ENCODE data around the gene AXIN1. TPM values are rescaled to one million over a fixed set of nuclear protein-coding genes. Genes with fewer than 3 reads are reported as not detected.
"Not testable (repeated sequence)": the region's sequence is repeated elsewhere in the genome, so short reads cannot be mapped to it uniquely, and the experiment has no call there.

The AXIN1 gene
- total RNA-seq, 1 donor from 2014 or later = 27.9 TPM

DNA sequence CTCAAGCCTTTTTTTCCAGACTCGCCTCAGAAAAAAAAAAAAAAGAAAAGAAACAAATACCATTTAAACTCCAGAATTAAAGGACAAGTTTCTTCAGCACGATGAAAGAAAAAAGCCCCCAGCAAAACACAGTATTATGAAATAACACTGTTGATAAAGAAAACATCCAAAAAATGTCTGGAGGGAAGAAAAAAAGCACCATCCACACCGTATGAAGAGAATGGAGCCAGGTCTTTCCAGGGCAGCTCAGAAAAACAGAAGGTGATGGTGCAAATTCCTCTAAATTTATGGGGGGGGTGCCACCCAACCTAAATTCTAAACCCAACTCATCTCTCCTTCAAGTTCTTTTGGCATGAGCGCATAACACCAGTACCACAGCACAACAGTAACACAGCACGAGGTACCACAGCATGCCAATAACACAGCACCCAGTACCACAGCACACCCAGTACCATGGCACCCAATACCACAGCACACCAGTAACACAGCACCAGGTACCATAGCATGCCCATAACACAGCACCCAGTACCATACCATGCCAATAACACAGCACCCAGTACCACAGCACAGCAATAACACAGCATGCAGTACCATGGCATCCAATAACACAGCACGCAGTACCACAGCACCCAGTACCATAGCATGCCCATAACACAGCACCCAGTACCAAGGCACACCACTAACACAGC lies 19.0 kb downstream of the AXIN1 start:
- H3K27me3 Mint-ChIP-seq = no peaks in the 10 kb centered on the region
- intact Hi-C loops (cut with micrococcal nuclease) = no loop called here
- no peaks in the 10 kb centered on the region for H3K9me3 Mint-ChIP-seq
- peaks cover 10% of the 10 kb centered on the region for H3K4me1 Mint-ChIP-seq
- no peak overlapping the region for H3K27ac Mint-ChIP-seq
- DNase-seq = no peak
- H3K4me3 Mint-ChIP-seq = no peak overlapping the region
- peaks cover 4% of the 10 kb centered on the region for H3K36me3 Mint-ChIP-seq (ENCODE audit: low read depth)

DNA sequence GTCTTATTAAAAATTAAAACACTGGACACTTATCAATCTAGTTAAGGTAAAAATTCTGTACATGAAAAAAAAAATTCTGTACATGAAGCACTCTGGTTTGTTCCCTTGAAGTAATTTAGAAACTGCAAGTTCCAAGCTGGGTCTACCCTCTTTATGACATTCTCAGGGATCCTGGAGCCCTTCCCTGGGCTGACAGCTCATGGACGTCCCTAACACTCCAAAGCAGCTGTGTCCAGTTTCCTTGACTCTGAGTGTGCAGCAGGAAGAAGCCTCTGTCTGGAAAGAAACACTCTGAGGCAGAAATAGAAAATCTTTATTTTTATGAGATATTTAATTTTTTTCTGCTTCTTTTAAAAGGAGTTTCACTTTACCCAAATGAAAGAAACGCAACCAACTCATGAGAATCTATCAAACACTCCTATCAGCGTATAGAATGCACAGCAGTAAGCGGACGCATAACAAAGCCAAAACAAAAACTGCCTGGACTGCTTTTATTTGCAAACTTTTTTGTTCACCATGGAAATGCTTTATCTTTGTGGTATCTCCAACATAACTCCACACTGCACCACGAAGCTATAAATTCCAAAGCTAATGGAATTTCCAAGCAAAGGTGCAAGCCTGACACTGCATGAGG lies 21.2 kb downstream of the AXIN1 start:
- H3K27ac Mint-ChIP-seq; H3K36me3 Mint-ChIP-seq (ENCODE audit: low read depth); H3K27me3 Mint-ChIP-seq; intact Hi-C loops (cut with micrococcal nuclease); H3K4me3 Mint-ChIP-seq; H3K9me3 Mint-ChIP-seq; DNase-seq: not testable (repeated sequence)
- peaks cover 14% of the 10 kb centered on the region for H3K4me1 Mint-ChIP-seq

GRCh38 chr16:330741-331140 lies 21.8 kb downstream of the AXIN1 start:
- H3K27me3 Mint-ChIP-seq = no peaks in the 10 kb centered on the region
- no peak overlapping the region for H3K4me3 Mint-ChIP-seq
- peaks cover 4% of the 10 kb centered on the region for H3K36me3 Mint-ChIP-seq (ENCODE audit: low read depth)
- no peaks in the 10 kb centered on the region for H3K9me3 Mint-ChIP-seq
- intact Hi-C loops (cut with micrococcal nuclease) = no loop called here
- H3K27ac Mint-ChIP-seq = no peak overlapping the region
- peaks cover 12% of the 10 kb centered on the region for H3K4me1 Mint-ChIP-seq
- DNase-seq = no peak

- no peaks in the 10 kb centered on the region for H3K27me3 Mint-ChIP-seq
- H3K36me3 Mint-ChIP-seq (ENCODE audit: low read depth) = peaks cover 7% of the 10 kb centered on the region
- H3K4me1 Mint-ChIP-seq = peaks cover 27% of the 10 kb centered on the region
- DNase-seq = no peak
- no peaks in the 10 kb centered on the region for H3K9me3 Mint-ChIP-seq
- peak overlapping the region; percentile 63 for H3K27ac Mint-ChIP-seq
- intact Hi-C loops (cut with micrococcal nuclease) = loop anchor here (2.0 kb wide), 1 partner anchor 25 kb away; no protein-coding TSS in a partner anchor
- peak overlapping the region; percentile 71 for H3K4me3 Mint-ChIP-seq
These were observed 27.0 kb downstream of the AXIN1 start for GRCh38 chr16:325375-326145.

- H3K27ac Mint-ChIP-seq = peak overlapping the region; percentile 63
- DNase-seq = peak; percentile 92
- H3K4me3 Mint-ChIP-seq = peak overlapping the region; percentile 71
- H3K36me3 Mint-ChIP-seq (ENCODE audit: low read depth) = peaks cover 7% of the 10 kb centered on the region
- peaks cover 33% of the 10 kb centered on the region for H3K4me1 Mint-ChIP-seq
- intact Hi-C loops (cut with micrococcal nuclease) = loop anchor here (2.0 kb wide), 1 partner anchor 26 kb away; no protein-coding TSS in a partner anchor
- no peaks in the 10 kb centered on the region for H3K27me3 Mint-ChIP-seq
- no peaks in the 10 kb centered on the region for H3K9me3 Mint-ChIP-seq
These were observed 27.8 kb downstream of the AXIN1 start for GRCh38 chr16:324451-325334.

DNA sequence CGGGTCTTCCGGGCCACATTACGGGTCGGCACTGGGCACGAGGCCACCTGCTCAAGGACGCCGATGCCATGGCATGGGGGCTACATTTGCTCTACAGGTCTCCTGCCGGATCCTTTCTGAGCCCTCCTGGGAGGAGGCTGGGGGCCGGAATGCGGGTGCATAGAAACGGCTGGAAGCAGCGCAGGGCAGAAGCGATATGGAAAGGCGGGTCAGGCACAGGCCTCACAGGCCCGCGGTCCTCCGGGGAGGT lies 28.4 kb downstream of the AXIN1 start:
- intact Hi-C loops (cut with micrococcal nuclease) = loop anchor here (2.0 kb wide), 1 partner anchor 27 kb away; no protein-coding TSS in a partner anchor
- no peaks in the 10 kb centered on the region for H3K9me3 Mint-ChIP-seq
- no peaks in the 10 kb centered on the region for H3K27me3 Mint-ChIP-seq
- peaks cover 35% of the 10 kb centered on the region for H3K4me1 Mint-ChIP-seq
- H3K36me3 Mint-ChIP-seq (ENCODE audit: low read depth) = peaks cover 9% of the 10 kb centered on the region
- H3K27ac Mint-ChIP-seq = no peak overlapping the region
- no peak for DNase-seq
- peak overlapping the region; percentile 71 for H3K4me3 Mint-ChIP-seq

- Mint-ChIP-seq H3K27ac (no peak overlapping the region), H3K27me3 (no peaks in the 10 kb centered on the region), H3K9me3 (no peaks in the 10 kb centered on the region), H3K4me1 (peaks cover 40% of the 10 kb centered on the region), H3K36me3 (ENCODE audit: low read depth) (peaks cover 14% of the 10 kb centered on the region), H3K4me3 (no peak overlapping the region)
- intact Hi-C loops (cut with micrococcal nuclease) = no loop called here
- no peak for DNase-seq
These were observed 29.9 kb downstream of the AXIN1 start for GRCh38 chr16:322476-323143.

GRCh38 chr16:321532-321931 lies 31.0 kb downstream of the AXIN1 start:
- peaks cover 15% of the 10 kb centered on the region for H3K36me3 Mint-ChIP-seq (ENCODE audit: low read depth)
- H3K9me3 Mint-ChIP-seq = no peaks in the 10 kb centered on the region
- intact Hi-C loops (cut with micrococcal nuclease) = no loop called here
- DNase-seq = no peak
- H3K4me1 Mint-ChIP-seq = peaks cover 36% of the 10 kb centered on the region
- no peaks in the 10 kb centered on the region for H3K27me3 Mint-ChIP-seq
- no peak overlapping the region for H3K27ac Mint-ChIP-seq
- no peak overlapping the region for H3K4me3 Mint-ChIP-seq

- intact Hi-C loops (cut with micrococcal nuclease) = no loop called here
- Mint-ChIP-seq H3K27me3 (no peaks in the 10 kb centered on the region), H3K4me1 (peaks cover 32% of the 10 kb centered on the region), H3K36me3 (ENCODE audit: low read depth) (peaks cover 12% of the 10 kb centered on the region), H3K27ac (no peak overlapping the region), H3K4me3 (no peak overlapping the region), H3K9me3 (no peaks in the 10 kb centered on the region)
- no peak for DNase-seq
These were observed 32.3 kb downstream of the AXIN1 start for GRCh38 chr16:320206-320605.

DNA sequence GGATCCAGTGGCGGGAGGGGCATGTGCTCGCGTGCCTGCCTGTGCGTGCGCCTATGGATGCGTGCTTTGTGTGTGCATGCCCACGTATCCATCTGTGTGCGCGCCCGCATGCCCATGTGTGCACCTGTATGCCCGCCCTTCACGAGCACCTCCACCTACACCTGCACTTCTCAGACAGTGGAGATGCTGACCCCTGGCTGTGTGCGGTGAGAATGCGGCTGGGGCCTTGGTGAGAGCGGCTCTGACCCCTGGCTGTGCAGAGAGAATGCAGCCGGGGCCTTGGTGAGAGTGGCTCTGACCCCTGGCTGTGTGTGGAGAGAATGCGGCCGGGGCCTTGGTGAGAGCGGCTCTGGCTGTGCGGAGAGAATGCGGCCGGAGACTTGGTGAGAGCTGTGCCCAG lies 33.9 kb downstream of the AXIN1 start:
- intact Hi-C loops (cut with micrococcal nuclease) = no loop called here
- no peak overlapping the region for H3K27ac Mint-ChIP-seq
- no peak for DNase-seq
- H3K4me1 Mint-ChIP-seq = peaks cover 19% of the 10 kb centered on the region
- no peak overlapping the region for H3K4me3 Mint-ChIP-seq
- H3K36me3 Mint-ChIP-seq (ENCODE audit: low read depth) = peaks cover 11% of the 10 kb centered on the region
- no peaks in the 10 kb centered on the region for H3K9me3 Mint-ChIP-seq
- no peaks in the 10 kb centered on the region for H3K27me3 Mint-ChIP-seq

DNA sequence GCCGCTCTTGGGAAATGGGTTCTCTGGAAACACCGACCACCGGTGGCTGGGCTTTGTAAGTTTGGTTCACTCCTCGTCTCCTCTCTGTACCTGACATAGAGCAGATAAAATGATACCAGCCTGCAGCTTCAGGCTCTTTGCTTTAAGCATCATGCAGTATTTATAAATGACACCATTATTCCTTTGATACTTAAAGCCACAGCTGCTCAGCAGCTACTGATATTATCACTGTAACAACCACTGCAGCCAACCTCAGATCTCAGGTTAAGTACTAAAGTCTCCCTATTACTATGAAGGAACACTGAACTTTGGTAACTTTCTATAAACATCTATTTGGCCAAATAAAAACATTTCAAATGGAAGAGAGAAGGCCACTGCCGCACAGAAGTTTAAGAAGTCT lies 34.9 kb downstream of the AXIN1 start:
- Mint-ChIP-seq H3K4me1 (peaks cover 15% of the 10 kb centered on the region), H3K27ac (no peak overlapping the region), H3K27me3 (no peaks in the 10 kb centered on the region), H3K36me3 (ENCODE audit: low read depth) (peaks cover 14% of the 10 kb centered on the region), H3K9me3 (no peaks in the 10 kb centered on the region), H3K4me3 (no peak overlapping the region)
- DNase-seq = no peak
- intact Hi-C loops (cut with micrococcal nuclease) = no loop called here

- no peak for DNase-seq
- H3K4me1 Mint-ChIP-seq = peaks cover 15% of the 10 kb centered on the region
- no peak overlapping the region for H3K27ac Mint-ChIP-seq
- peaks cover 17% of the 10 kb centered on the region for H3K36me3 Mint-ChIP-seq (ENCODE audit: low read depth)
- H3K4me3 Mint-ChIP-seq = no peak overlapping the region
- intact Hi-C loops (cut with micrococcal nuclease) = no loop called here
- no peaks in the 10 kb centered on the region for H3K9me3 Mint-ChIP-seq
- H3K27me3 Mint-ChIP-seq = no peaks in the 10 kb centered on the region
These were observed 35.6 kb downstream of the AXIN1 start for GRCh38 chr16:316741-317464.
